HG03378 (cell line): Measurements from ENCODE around the gene EMILIN2.
"Not testable (repeated sequence)": the region's sequence is repeated elsewhere in the genome, so short reads cannot be mapped to it uniquely, and the experiment has no call there.

Experiments
- ATAC-seq: cut with Tn5 transposase; IDR thresholded peaks from one replicate; pipeline ENCODE4 v1.9.1; 2021; ENCODE audit warnings: mild to moderate bottlenecking, moderate library complexity; ENCODE audit not compliant: unreplicated experiment

EMILIN2 gene

DNA sequence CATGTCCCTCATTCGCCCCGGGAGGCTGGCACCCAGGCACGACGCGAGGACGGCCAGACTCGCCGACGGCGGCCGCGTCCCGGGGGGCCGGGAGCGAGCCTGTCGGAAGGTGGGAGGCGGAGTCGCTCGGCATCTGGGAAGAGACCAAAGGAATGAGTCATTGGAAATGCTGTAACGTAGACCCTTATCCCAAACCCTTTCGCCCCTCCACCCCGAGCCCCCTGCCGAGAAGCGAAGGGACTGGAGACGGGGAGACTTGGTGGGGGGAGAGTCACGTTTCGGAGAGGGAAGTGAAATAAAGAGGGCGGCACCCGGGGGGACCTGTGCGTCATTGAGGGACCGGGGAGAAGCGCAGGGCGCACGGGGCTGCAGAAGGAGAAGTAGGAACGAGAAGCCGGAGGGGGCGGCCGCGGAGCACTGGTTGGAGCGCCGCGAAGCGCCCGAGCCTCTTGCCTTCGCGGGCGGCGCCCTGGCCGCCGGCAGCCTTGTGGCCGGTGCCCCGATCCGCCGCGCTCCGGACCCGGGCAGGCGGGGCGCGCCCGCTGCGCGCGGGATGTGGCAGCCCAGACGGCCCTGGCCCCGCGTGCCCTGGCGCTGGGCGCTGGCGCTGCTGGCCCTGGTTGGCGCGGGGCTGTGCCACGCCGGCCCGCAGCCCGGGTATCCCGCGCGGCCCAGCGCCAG lies at the start of gene EMILIN2:
EMILIN2 (plus strand) TSS at position 371 of the 681 bp plus-strand sequence; CDS start at position 554, 183 bp downstream.
- ATAC-seq, result no peak

DNA sequence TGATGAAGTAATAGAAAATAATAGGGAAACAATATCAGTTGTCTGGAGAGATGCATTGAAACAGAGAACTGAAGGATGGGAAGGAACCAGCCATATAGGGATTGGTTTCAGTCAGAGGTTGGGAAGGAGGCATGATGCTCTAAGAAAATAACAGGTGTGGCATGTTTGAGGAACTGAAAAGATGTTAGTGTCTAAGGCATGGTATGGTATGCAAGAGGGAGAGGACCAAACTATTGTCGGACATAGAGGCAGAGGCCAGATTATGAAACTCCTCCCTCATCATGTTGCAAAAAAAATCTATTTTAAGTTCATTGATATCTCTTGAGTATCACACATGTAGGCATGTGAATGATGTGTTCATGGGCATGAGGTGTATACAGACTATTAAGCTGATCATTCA lies 48.9 kb upstream of the EMILIN2 start:
- ATAC-seq, result peak; percentile 78

GRCh38 chr18:2799369-2799768 lies 47.4 kb upstream of the EMILIN2 start:
- ATAC-seq, result no peak

GRCh38 chr18:2805970-2806943 lies 40.5 kb upstream of the EMILIN2 start:
- ATAC-seq, result no peak

- not testable (repeated sequence) for ATAC-seq
Measured at GRCh38 chr18:2808640-2809039, 38.2 kb upstream of the EMILIN2 start.

DNA sequence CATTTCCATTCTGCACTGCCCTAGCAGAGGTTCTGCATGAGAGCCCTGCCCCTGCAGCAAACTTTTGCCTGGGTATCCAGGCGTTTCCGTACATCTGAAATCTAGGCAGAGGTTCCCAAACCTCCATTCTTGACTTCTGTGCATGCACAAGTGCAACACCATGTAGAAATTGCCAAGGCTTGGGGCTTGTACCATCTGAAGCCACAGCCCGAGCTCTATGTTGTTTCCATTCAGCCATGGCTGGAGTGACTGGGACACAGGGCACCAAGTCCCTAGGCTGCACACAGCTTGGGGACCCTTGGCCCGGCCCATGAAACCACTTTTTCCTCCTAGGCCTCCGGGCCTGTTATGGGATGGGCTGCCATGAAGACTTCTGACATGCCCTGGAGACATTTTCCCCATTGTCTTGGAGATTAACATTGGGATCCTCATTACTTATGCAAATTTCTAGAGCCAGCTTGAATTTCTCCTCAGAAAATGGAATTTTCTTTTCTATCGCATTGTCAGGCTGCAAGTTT lies 37.1 kb upstream of the EMILIN2 start:
- not testable (repeated sequence) for ATAC-seq

DNA sequence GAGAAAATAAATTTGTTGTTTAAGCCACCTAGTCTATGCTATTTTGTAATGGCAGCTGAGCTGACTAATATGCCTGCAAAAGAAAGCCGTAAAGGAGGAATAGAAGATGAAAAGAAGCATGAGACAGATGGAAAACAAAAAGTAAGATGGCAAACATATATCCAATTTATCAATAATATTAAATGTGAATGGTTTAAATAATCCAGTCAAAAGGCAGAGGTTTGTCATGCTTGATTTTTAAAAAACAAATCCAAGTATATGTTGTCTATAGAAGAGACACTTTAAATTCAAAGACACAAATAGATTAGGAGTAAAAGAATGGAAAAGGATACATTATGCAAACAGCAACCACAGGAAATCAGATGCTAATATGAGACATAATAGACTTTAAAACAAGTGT lies 35.4 kb upstream of the EMILIN2 start:
- no peak for ATAC-seq

DNA sequence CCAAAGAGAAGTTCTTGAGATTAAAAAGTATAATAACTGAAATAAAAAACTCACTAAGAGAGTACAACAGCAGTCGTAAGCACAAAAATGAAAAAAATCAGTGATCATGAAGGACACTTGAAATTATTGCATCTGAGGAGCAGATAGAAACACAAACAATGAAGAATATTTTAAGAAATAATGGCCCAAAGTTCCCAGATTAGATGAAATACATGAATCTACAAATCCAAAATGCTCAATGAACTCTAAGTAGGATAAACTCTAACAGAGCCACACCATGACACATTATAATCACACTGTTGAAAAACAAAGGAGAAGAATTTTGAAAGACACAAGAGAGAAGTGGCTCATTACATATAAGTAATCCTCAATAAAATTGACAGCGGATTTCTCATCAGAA lies 31.9 kb upstream of the EMILIN2 start:
- ATAC-seq, result no peak

- ATAC-seq, result no peak
Measured at GRCh38 chr18:2818281-2818680, 28.5 kb upstream of the EMILIN2 start.

DNA sequence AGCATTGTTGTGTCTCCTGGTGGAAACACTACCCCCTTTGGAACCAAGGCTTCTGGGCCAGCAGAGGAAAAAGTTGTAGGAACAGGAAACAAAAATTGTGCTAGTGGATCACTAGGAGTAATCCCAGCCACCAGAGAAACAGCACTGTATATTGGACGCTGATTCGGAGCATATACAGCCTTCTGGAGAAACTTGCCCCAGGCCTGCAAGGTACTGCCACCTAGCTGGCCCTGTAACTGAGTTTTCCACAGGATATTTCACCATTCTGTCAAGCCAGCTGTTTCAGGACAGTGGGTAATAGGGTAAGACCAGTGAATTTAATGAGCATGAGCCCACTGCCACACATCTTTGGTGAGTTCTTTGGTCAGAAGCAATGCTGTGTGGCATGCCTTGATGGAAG lies 25.1 kb upstream of the EMILIN2 start:
- ATAC-seq, result no peak

DNA sequence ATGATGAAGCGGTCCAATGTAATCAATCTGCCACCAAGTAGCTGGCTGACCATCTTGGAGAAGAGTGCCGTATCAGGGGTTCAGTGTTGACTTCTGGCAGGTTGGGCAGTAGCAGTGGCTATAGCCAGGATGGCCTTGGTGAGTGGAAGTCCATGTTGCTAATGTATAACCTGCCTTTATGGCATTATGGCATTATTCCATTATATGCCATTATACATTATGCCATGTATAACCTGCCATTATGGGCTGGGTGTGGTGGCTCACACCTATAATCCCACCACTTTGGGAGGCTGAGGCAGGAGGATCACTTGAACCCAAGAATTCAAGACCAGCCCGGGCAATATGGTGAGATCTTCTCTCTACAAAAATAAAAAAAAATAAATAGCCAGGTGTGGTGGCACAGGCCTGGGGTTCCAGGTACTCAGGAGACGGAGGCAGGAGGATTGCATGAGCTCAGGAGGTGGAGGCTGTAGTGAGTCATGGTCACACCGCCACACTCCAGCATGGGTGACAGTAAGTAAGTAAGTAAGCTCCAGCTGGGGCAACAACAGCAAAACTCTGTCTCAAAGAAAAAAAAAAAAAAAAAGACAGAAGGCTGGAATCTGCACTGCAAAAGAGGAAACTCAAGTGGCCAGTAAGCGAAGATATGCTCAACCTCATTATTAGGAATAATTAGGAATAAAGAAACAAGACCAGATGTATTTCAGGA lies 24.4 kb upstream of the EMILIN2 start:
- ATAC-seq, result no peak

- ATAC-seq, result no peak
Measured at GRCh38 chr18:2823202-2823601, 23.6 kb upstream of the EMILIN2 start.

DNA sequence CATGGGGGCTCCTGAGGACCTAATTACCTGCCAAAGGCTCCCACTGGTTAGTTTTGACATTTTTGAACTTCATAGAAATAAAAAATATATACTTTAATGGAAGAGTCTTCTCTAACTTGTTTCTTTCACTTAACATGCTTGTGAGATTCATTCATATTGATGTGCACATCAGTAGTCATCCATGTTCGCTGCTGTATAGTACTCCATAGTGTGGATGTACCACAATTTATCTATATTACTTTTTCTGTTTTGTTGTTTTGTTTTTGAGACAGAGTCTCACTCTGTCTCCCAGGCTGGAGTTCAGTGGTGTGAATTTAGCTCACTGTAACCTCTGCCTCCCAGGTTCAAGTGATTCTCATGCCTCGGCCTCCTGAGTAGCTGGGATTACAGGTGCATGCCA lies 22.8 kb upstream of the EMILIN2 start:
- no peak for ATAC-seq

DNA sequence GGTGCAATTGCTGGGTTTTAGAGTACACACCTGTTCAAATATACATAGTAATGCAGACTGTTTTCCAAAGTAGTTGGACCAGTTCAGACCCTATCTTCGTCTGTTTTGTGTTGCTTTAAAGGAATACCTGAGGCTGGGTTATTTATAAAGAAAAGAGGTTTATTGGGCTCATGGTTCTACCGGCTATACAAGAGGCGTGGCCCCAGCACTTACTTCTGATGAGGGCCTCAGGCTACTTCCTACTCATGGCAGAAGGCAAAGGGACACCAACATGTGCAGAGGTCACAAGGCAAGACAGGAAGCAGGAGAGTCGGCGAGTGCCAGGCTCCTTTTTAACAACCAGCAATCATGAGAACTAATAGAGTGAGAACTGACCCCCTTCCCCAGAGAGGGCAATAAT lies 21.9 kb upstream of the EMILIN2 start:
- no peak for ATAC-seq

GRCh38 chr18:2825613-2826175 lies 21.1 kb upstream of the EMILIN2 start:
- no peak for ATAC-seq

DNA sequence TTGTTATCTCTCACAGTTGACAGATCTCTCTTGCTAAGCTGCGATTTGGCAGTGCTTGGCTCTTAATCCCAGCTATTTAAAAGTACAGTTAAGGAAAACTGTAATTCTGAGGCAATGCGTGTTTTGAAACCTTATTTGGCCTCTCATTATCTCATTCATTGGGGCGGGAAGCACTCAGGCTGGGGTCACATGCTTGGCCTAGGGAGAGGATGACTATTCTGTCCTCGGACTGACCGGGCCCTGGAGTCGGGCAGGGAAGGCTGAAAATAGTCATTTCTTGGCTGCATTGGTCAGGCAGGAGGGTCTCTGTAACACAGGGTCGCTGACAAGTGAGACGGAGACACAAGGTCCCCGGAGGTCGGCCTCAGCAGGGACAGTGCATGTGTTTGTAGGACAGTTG lies 20.2 kb upstream of the EMILIN2 start:
- ATAC-seq, result no peak

DNA sequence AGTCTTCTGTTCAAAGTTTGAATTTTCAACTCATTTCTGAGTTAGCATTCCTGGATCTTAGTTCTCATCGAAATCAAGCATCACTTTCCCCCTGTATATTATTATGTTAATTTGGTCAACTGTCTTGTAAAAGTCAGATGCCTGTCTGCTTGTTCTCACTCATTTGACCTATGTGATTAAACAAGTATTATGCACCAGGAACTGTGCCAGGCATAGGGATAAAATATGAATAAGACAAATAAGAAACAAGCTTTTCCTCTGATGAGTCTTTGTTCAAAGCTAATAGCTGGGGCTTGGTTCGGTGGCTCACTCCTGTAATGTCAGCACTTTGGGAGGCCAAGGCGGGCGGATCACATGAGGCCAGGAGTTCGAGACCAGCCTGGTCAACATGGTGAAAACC lies 19.7 kb upstream of the EMILIN2 start:
- no peak for ATAC-seq

GRCh38 chr18:2836118-2836517 lies 10.7 kb upstream of the EMILIN2 start:
- not testable (repeated sequence) for ATAC-seq

- ATAC-seq, result not testable (repeated sequence)
Measured at GRCh38 chr18:2837290-2837689, 9.5 kb upstream of the EMILIN2 start.

GRCh38 chr18:2839202-2839601 lies 7.6 kb upstream of the EMILIN2 start:
- no peak for ATAC-seq

- ATAC-seq, result no peak
Measured at GRCh38 chr18:2840521-2840920, 6.3 kb upstream of the EMILIN2 start.
